HG03175 (cell line): Measurements from ENCODE around the gene PELI3.
A peak's percentile ranks its signal among the peaks of the same experiment; 100 is the strongest.

Experiments
- ATAC-seq: cut with Tn5 transposase; IDR thresholded peaks from one replicate; pipeline ENCODE4 v1.9.1; 2021; ENCODE audit warnings: mild to moderate bottlenecking, moderate library complexity; ENCODE audit not compliant: unreplicated experiment

The PELI3 gene

DNA sequence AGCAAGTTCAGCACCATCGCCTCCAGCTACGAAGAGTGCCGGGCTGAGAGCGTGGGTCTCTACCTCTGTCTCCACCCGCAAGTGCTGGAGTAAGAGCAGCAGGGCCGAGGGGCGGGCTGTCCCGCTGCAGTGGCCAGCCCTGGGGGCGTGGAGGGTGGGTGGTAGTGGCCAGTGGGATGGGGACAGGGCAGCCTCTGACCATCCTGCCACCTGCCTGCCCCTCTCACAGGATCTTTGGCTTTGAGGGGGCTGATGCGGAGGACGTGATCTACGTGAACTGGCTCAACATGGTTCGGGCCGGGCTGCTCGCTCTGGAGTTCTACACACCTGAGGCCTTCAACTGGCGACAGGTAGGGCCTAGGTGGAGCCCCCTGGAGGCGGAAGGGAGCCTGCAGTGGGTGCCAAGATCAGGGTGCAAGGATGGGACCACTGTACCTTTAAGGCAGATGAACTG is 28.7 kb downstream of the PELI3 start:
- ATAC-seq = no peak

DNA sequence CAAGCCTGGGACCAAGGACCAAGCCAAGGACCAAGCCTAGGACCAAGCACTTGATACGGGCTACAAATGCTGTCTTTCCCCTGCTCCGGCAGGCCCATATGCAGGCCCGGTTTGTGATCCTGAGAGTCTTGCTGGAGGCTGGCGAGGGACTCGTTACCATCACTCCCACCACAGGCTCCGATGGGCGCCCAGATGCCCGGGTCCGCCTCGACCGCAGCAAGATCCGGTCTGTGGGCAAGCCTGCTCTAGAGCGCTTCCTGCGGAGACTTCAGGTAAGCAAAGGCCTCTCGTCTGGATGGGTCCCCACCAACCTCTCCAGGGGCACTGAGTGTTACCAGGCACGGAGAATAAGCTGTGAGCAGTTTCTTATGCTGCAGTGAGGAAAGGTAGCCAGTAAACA is 30.5 kb downstream of the PELI3 start:
- ATAC-seq = no peak

DNA sequence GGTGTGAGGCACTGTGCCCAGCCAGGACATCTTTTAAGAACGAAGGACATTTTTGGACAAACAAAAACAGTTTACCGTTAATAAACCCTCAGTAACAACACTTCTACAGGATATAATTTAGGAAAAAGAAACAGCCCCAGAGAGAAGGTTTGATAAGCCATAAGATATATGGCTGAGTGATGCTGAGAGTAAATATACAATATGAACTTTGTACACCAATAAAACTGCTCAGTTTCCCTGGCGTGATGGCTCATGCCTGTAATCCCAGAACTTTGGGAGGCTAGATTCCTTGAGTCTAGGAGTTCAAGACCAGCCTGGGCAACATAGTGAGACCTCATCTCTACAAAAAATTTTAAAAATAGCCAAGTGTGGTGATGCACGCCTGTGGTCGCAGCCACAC is 31.8 kb downstream of the PELI3 start:
- ATAC-seq = no peak

DNA sequence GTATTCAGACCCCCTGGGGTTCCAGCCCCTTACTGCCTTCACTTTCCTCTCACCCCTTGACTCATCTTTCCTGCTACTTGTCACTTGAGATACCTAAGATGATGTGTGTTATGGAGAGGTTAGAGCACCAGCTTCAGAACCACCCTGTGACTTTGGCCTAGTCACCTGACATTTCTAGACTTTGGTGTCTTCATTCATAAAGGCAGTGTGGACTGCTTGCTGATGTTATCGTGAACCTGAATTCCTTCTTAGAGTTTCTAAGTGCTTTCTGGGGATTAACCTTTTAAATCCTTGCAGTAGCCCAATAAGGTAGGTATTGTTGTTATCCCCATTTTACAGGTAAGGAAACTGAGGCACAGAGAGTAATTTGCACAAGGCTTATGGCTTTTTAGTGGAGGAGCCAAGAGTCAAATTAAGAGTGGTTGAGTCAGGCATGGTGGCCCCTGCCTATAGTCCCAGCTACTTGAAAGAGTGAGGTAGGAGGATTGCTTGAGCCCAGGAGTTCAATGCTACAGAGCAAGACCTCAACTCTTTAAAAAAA is 38.6 kb downstream of the PELI3 start:
- no peak for ATAC-seq

DNA sequence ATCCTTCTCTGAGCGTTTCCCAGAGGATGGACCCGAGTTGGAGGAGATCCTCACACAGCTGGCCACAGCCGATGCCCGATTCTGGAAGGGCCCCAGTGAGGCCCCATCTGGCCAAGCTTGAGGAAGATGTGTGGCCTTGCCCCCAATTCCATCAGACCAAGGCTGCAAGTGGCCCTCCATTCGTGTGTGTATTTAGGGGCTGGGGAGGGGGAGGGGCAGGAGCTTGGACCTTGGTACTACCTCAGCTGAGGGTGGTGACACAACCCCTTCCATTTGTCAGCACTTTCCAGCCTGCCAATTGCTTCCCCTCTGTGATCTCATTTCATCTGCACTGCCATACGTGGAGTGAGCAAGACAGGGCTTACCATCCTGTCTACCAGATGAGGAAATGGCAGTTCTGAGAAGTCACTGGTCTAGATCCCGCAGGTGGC is 42.4 kb downstream of the PELI3 start:
- ATAC-seq = no peak

DNA sequence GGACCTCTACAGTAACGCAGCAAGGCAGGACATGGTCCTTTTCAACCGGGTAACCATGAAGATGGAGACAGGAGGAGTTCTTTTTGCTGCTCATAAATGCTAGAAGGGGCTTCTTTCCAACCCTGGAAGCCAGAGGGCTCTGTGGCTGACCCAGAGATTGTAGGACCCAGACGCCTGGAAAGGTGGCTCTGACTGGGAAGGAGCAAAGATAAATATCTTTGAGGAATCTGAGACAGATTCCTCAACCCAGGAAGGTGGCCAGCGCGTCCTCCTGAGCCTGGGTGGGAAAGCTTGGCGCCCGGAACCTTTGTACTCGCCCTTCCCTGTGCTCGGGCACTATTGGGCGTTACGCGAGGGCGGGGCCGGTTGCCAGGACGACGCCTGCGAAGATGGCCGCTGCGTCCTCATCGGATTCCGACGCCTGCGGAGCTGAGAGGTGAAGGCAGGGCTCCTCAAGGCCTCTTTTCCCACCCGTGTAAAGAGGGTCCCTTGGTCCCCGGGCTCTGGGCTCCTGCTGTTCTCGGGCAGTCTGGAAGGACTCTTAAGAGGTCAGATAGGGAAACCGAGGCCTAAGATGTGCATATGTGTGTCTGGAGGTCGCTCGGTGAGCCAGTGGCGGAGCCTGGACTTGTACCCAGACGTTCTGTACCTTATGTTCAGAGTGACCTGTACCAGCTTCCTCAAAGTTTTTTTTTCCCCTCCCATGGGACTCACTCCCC is 43.7 kb downstream of the PELI3 start, which contains the start of gene BBS1:
BBS1 (plus strand) TSS at position 365 of the 719 bp plus-strand sequence; CDS start at position 390, 25 bp downstream.
- peak; percentile 86 for ATAC-seq

DNA sequence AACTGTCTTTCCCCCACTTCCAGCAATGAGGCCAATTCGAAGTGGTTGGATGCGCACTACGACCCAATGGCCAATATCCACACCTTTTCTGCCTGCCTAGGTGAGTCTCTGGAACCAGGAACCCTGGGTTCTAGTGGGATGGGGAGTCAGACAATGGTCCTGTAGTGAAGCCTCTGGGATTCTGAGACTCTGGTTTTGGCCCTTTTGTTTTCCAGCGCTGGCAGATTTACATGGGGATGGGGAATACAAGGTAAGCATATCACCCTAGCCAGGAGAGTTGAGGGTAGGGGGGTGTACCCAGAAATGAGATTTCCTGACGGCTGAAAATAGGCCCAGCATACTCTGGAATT is 44.3 kb downstream of the PELI3 start:
- ATAC-seq = peak; percentile 14

DNA sequence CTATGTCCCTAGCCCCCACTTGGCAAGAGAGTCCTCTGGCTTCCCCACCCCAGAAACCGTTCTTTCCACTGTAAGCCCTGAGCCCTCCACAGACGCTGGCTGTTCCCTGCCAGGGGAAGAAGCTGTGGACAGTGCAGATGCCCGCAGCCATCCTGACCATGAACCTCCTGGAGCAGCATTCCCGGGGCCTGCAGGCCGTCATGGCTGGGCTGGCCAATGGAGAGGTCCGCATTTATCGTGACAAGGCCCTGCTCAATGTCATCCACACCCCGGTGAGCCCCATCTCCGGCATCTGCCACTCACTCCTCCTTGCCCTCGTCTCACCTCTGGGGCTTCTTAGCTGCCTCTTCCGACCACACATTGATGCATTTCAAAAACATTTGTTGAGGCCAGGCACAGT is 56.9 kb downstream of the PELI3 start:
- no peak for ATAC-seq

DNA sequence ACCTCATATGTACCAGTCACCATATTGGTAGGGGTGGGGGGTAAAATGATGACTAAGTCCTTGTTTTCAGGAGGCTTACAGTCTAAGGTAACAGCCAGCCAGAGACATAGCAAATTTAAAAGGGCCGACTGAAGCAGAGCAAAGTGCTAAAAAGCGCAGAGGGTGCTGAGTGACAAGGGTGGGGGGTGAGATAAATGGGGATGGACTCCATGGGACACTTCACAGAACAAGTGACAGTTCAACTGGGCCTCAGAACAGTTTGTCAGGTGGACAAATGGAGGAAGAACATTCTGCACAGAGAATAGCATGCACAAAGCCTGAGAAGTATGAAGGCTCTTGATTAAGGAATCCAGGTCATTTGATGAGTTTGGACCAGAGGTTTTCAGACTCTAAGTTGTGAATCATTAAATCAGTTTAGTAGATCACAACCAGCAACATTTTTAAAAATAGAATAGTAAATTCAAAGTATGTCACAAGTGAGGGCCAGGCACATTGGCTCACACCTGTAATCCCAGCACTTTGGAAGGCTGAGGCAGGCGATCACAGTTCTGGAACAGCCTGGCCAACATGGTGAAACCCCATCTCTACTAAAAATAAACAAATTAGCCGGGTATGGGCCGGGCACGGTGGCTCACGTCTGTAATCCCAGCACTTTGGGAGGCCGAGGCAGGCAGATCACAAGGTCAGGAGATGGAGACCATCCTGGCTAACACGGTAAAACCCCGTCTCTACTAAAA is 57.8 kb downstream of the PELI3 start:
- no peak for ATAC-seq
